SK-N-SH (cell line): ENCODE data around the gene ARAF. TPM values are rescaled to one million over a fixed set of nuclear protein-coding genes. Genes with fewer than 3 reads are reported as not detected.
A peak's percentile ranks its signal among the peaks of the same experiment; 100 is the strongest.

Experiments used
- CTCF ChIA-PET: fragments of 300-600, 350-600 bp; formaldehyde crosslinking; extraction: SDS; loops from one replicate; lab custom pipeline; 2021; lab: Yijun Ruan, JAX
- POLR2A ChIA-PET: fragments of 350-600 bp; sonication (Branson Sonifier 250); formaldehyde crosslinking; extraction: SDS; loops from one replicate; lab custom pipeline; 2020; ENCODE audit warnings: antibody characterized with exemption, inconsistent platforms; lab: Yijun Ruan, JAX
- DNase-seq: peaks from one replicate; pipeline ENCODE4 v3.0.0; 2012
- H2AFZ ChIP-seq: fragments of 200-600 bp; sonication (generic); 2 replicates; pipeline ENCODE4 v1.8.1; 2016; ENCODE audit warnings: antibody characterized with exemption, mild to moderate bottlenecking, low read depth
- H3F3A ChIP-seq: fragments of 200-600 bp; sonication (generic); replicated peaks from 2 replicates; pipeline ENCODE3; 2016; ENCODE audit warnings: antibody characterized with exemption, mild to moderate bottlenecking; ENCODE audit not compliant: insufficient read depth
- H3K27ac ChIP-seq, 2 experiments: fragments of 200-500 bp in 1 of 2; fragments of 200-600 bp in 1 of 2; sonication (Bioruptor generic) in 1 of 2; sonication (generic), shearing (Covaris generic) in 1 of 2; 2 replicates each; pipeline versions ENCODE4 v1.5.1 to v1.6.1; 2014 to 2016; ENCODE audit warnings: low read depth in 2 of 2, inconsistent platforms in 1 of 2, low read length in 1 of 2, mild to moderate bottlenecking in 1 of 2, mixed read lengths in 1 of 2
- H3K27me3 ChIP-seq: fragments of 200-600 bp; sonication (generic), shearing (Covaris generic); 2 replicates; pipeline ENCODE4 v1.6.1; 2016; ENCODE audit warnings: mixed run types; ENCODE audit not compliant: insufficient read depth
- H3K36me3 ChIP-seq, 2 experiments: fragments of 200-500 bp in 1 of 2; fragments of 200-600 bp in 1 of 2; sonication (Bioruptor generic) in 1 of 2; sonication (generic) in 1 of 2; replicated peaks in 1 of 2; 2 replicates each; pipeline versions ENCODE3 to v1.5.1; 2014 to 2016; ENCODE audit warnings: low read length in 1 of 2, mild to moderate bottlenecking in 1 of 2; ENCODE audit not compliant: insufficient read depth in 2 of 2, control insufficient read depth in 1 of 2
- H3K4me1 ChIP-seq, 2 experiments: fragments of 200-500 bp in 1 of 2; fragments of 200-600 bp in 1 of 2; sonication (Bioruptor generic) in 1 of 2; sonication (generic), shearing (Covaris generic) in 1 of 2; 2 replicates each; pipeline versions ENCODE4 v1.5.1 to v1.6.1; 2014 to 2016; ENCODE audit warnings: low read depth in 1 of 2, low read length in 1 of 2, mixed run types in 1 of 2; ENCODE audit not compliant: insufficient read depth in 2 of 2, control insufficient read depth in 1 of 2
- H3K4me2 ChIP-seq: fragments of 200-600 bp; sonication (generic), shearing (Covaris generic); 2 replicates; pipeline ENCODE4 v1.6.1; 2017; ENCODE audit warnings: mixed run types
- H3K4me3 ChIP-seq, 2 experiments: fragments of 200-500 bp in 1 of 2; fragments of 200-600 bp in 1 of 2; sonication (Bioruptor generic) in 1 of 2; sonication (generic), shearing (Covaris generic) in 1 of 2; 2 replicates each; pipeline versions ENCODE4 v1.5.1 to v1.8.1; 2014 to 2016; ENCODE audit warnings: low read depth in 2 of 2, inconsistent platforms in 1 of 2, low read length in 1 of 2, mild to moderate bottlenecking in 1 of 2, mixed read lengths in 1 of 2, moderate library complexity in 1 of 2
- H3K79me2 ChIP-seq: fragments of 200-600 bp; sonication (generic); 2 replicates; pipeline ENCODE4 v1.8.1; 2017; ENCODE audit warnings: mild to moderate bottlenecking; ENCODE audit not compliant: insufficient read depth
- H3K9ac ChIP-seq: fragments of 200-600 bp; sonication (generic); 2 replicates; pipeline ENCODE4 v1.6.1; 2017; ENCODE audit warnings: mixed run types
- H3K9me2 ChIP-seq: fragments of 200-600 bp; sonication (generic); 2 replicates; pipeline ENCODE4 v1.6.1; 2017; ENCODE audit warnings: mixed run types
- H3K9me3 ChIP-seq: fragments of 200-600 bp; sonication (generic); 2 replicates; pipeline ENCODE4 v1.6.1; 2017; ENCODE audit warnings: mixed run types, mild to moderate bottlenecking, moderate library complexity
- H4K20me1 ChIP-seq: fragments of 200-600 bp; sonication (generic); 2 replicates; pipeline ENCODE4 v1.6.1; 2017; ENCODE audit warnings: mild to moderate bottlenecking, mixed run types; ENCODE audit not compliant: insufficient read depth
- CHD2 ChIP-seq: fragments of 150-350 bp; IDR thresholded peaks from 2 replicates; pipeline ENCODE4 v1.6.1; 2018; ENCODE audit warnings: low read length; ENCODE audit not compliant: partially characterized antibody
- ELF1 ChIP-seq: IDR thresholded peaks from 2 replicates; pipeline ENCODE4 v1.4.0; 2012
- EP300 ChIP-seq, 2 experiments: IDR thresholded peaks; 2 replicates each; pipeline versions ENCODE4 v1.4.0 to v1.6.1; 2012; ENCODE audit warnings: borderline replicate concordance in 1 of 2, low read depth in 1 of 2, low read length in 1 of 2
- GABPA ChIP-seq: IDR thresholded peaks from 2 replicates; pipeline ENCODE4 v1.4.0; 2012; ENCODE audit warnings: low read depth, mild to moderate bottlenecking
- GATA2 ChIP-seq: sonication (generic); formaldehyde crosslinking; IDR thresholded peaks from 2 replicates; pipeline ENCODE4 v1.5.0; 2020; ENCODE audit warnings: mild to moderate bottlenecking, missing genetic modification reagents
- JUND ChIP-seq: IDR thresholded peaks from 2 replicates; pipeline ENCODE4 v1.4.0; 2012
- RAD21 ChIP-seq: IDR thresholded peaks from 2 replicates; pipeline ENCODE4 v1.6.1; 2012; ENCODE audit warnings: mild to moderate bottlenecking, low read length
- SIN3A ChIP-seq: IDR thresholded peaks from 2 replicates; pipeline ENCODE4 v1.6.1; 2012; ENCODE audit warnings: low read depth, mild to moderate bottlenecking, low read length, moderate library complexity, borderline replicate concordance
- SMC3 ChIP-seq: IDR thresholded peaks from 2 replicates; pipeline ENCODE4 v1.6.1; 2012; ENCODE audit warnings: low read depth, low read length, improper control_type of control experiment
- TCF12 ChIP-seq: IDR thresholded peaks from 2 replicates; pipeline ENCODE4 v1.4.0; 2012
- TEAD4 ChIP-seq: IDR thresholded peaks from 2 replicates; pipeline ENCODE4 v1.4.0; 2012; ENCODE audit warnings: mild to moderate bottlenecking, borderline replicate concordance; ENCODE audit not compliant: insufficient read depth
- WGBS: methylation state at CpG from one replicate; pipeline ENCODE4 v1.1.6; 2017; ENCODE audit warnings: low lambda C conversion rate; 5-methylcytosine and 5-hydroxymethylcytosine counted together
- polyA plus RNA-seq, 3 experiments: library from polyadenylated mRNA; depleted of rRNA; stranded (reverse); fragments of >200 nt; gene quantifications; 2 replicates each; pipeline ENCODE4 v1.2.3, GENCODE V29; 2012
- TF ChIP-seq, protein P1 (sequence below): IDR thresholded peaks from 2 replicates; pipeline ENCODE4 v1.4.0; 2012; ENCODE audit warnings: low read depth, borderline replicate concordance
- TF ChIP-seq, protein P2 (sequence below): fragments of 200-600 bp; sonication (generic); IDR thresholded peaks from 2 replicates; pipeline ENCODE4 v1.6.1; 2017; ENCODE audit warnings: antibody characterized with exemption, mild to moderate bottlenecking, moderate library complexity
- TF ChIP-seq, protein P3 (sequence below): fragments of 150-350 bp; IDR thresholded peaks from 2 replicates; pipeline ENCODE4 v1.6.1; 2017; ENCODE audit warnings: antibody characterized with exemption, low read length, low read depth, borderline replicate concordance

The ARAF gene
- polyA plus RNA-seq, 1 of the 3 experiments (the other 2 are of a cell fraction) = 48.6 TPM

DNA sequence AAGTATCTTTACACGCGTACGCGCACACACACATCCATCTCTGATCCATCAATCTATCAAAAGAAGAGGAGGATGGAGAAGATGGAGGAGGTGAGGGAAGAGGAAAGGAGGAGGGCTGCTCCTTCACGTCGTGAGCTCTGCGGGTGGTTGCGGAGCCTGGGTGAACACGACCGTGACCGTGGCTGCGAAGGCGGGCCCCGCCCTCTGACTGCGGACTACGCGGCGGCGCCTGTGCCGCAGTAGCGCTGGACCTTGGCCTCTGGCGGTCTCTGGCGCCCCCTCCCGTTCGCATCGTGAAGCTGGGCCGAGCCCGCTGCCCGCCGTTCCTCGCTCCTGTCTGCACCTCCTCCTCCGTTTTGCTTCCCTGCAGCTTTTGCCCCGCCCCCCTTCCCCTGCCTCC lies 37.7 kb upstream of the ARAF start:
- peak; percentile 91 for DNase-seq
- Histone ChIP-seq H3K9ac (peak overlapping the region; percentile 65; the same call in 1 of the 2 replicates), H4K20me1 (no peaks in the 10 kb centered on the region), H3K79me2 (no peaks in the 10 kb centered on the region), H3K4me2 (peak overlapping the region; percentile 81), H3K27ac (no peak overlapping the region; a peak in 1 of 4 replicates), H2AFZ (peak overlapping the region; percentile 93), H3K4me3 (peak overlapping the region; percentile 47 to 64), H3K36me3 (no peaks in the 10 kb centered on the region)
- 3% methylated on average over 18 of the region's 33 CpGs for WGBS
- no peak for TF ChIP-seq EP300 (IDR thresholded peaks at IDR 0.05; ENCODE audit: borderline replicate concordance in 1 of 2, low read depth in 1 of 2, low read length in 1 of 2)
- TF ChIP-seq, protein P1, sequence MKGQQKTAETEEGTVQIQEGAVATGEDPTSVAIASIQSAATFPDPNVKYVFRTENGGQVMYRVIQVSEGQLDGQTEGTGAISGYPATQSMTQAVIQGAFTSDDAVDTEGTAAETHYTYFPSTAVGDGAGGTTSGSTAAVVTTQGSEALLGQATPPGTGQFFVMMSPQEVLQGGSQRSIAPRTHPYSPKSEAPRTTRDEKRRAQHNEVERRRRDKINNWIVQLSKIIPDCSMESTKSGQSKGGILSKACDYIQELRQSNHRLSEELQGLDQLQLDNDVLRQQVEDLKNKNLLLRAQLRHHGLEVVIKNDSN = no peak
- TF ChIP-seq SMC3 = peak; percentile 88
- peak; percentile 86 for TF ChIP-seq RAD21
- TF ChIP-seq JUND = no peak
- TF ChIP-seq ELF1 = no peak
- peak; percentile 40; the same call in 1 of the 2 replicates for TF ChIP-seq GATA2 (CRISPR knock-in tag)
- TF ChIP-seq, protein P2, sequence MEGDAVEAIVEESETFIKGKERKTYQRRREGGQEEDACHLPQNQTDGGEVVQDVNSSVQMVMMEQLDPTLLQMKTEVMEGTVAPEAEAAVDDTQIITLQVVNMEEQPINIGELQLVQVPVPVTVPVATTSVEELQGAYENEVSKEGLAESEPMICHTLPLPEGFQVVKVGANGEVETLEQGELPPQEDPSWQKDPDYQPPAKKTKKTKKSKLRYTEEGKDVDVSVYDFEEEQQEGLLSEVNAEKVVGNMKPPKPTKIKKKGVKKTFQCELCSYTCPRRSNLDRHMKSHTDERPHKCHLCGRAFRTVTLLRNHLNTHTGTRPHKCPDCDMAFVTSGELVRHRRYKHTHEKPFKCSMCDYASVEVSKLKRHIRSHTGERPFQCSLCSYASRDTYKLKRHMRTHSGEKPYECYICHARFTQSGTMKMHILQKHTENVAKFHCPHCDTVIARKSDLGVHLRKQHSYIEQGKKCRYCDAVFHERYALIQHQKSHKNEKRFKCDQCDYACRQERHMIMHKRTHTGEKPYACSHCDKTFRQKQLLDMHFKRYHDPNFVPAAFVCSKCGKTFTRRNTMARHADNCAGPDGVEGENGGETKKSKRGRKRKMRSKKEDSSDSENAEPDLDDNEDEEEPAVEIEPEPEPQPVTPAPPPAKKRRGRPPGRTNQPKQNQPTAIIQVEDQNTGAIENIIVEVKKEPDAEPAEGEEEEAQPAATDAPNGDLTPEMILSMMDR = peak; percentile 76
- TF ChIP-seq, protein P3, sequence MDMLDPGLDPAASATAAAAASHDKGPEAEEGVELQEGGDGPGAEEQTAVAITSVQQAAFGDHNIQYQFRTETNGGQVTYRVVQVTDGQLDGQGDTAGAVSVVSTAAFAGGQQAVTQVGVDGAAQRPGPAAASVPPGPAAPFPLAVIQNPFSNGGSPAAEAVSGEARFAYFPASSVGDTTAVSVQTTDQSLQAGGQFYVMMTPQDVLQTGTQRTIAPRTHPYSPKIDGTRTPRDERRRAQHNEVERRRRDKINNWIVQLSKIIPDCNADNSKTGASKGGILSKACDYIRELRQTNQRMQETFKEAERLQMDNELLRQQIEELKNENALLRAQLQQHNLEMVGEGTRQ = no peak
- no peak for TF ChIP-seq TEAD4
- no peak for TF ChIP-seq TCF12
- TF ChIP-seq CHD2 = peak; percentile 44
- no peak for TF ChIP-seq GABPA
- no peak for TF ChIP-seq SIN3A
- TF ChIP-seq, all 33 proteins: peak for 5
- Histone ChIP-seq H3K27me3 (no peaks in the 10 kb centered on the region; the same call in 1 of the 2 replicates), H3K4me1 (no peaks in the 10 kb centered on the region), H3K9me3 (no peaks in the 10 kb centered on the region), H3K9me2 (no peaks in the 10 kb centered on the region), H3F3A (no peaks in the 10 kb centered on the region)
- ChIA-PET POLR2A (interaction anchor here (0.6 to 1.2 kb wide), 6 partner anchors 9 to 333 kb away, joined by 3 to 4 read pairs (median 4); partner anchors contain the start of gene USP11), CTCF (interaction anchor here (0.6 to 6.9 kb wide), 42 partner anchors 8 to 530 kb away, joined by 3 to 107 read pairs (median 4); partner anchors contain the start of genes TIMP1 and UBA1)
